Colonic mucosa (tissue), 4 donors: ENCODE measurements around the gene TMEM259. TPM values are rescaled to one million over a fixed set of nuclear protein-coding genes. Genes with fewer than 3 reads are reported as not detected.

Experiments
- DNase-seq: peaks from one replicate; pipeline ENCODE4 v3.0.0-alpha.2; 2020
- H3K27ac ChIP-seq: fragments of 200-600 bp; one replicate; pipeline ENCODE4 v1.8.0; 2021
- H3K27me3 ChIP-seq: fragments of 200-600 bp; one replicate; pipeline ENCODE4 v1.8.0; 2021
- H3K36me3 ChIP-seq: fragments of 200-600 bp; one replicate; pipeline ENCODE4 v1.8.0; 2021
- H3K4me1 ChIP-seq: fragments of 200-600 bp; one replicate; pipeline ENCODE4 v1.8.0; 2021; ENCODE audit warnings: mild to moderate bottlenecking
- H3K4me3 ChIP-seq: fragments of 200-600 bp; one replicate; pipeline ENCODE4 v1.8.0; 2021
- H3K9ac ChIP-seq, 2 donors: one replicate each; pipeline ENCODE4 v1.7.0; 2013; ENCODE audit warnings: control low read depth in 2 of 2, low read depth in 2 of 2, low read length in 2 of 2
- H3K9me3 ChIP-seq: fragments of 200-600 bp; one replicate; pipeline ENCODE4 v1.8.0; 2021
- CTCF ChIP-seq: fragments of 200-600 bp; IDR thresholded peaks from one replicate; pipeline ENCODE4 v1.8.0; 2022; ENCODE audit warnings: antibody characterized with exemption, mild to moderate bottlenecking
- intact Hi-C: fragments of 100-400 bp; cut with DNase I; formaldehyde crosslinking; loops from one replicate; pipeline ENCODE4 v1.14.1; 2022
- total RNA-seq, 2 donors: library from RNA; stranded (reverse); fragmentation: NEBNext Ultra II Directional in 1 of 2; extraction: Animal tissue kit (Norgen Biotek cat#: 25700) in 1 of 2; gene quantifications; one replicate each; pipeline ENCODE4 v1.2.1, GENCODE V29; 2021
- donor health status: healthy.
- donor health status: DM: no; HTN: no; CAD: no.
- donor health status: DM: no; HTN: no; CAD: no.

Gene TMEM259
- total RNA-seq, result 100 to 1,000 TPM; 170 to 235 TPM

- H3K9ac ChIP-seq, result peak within 1 kb of the TSS; percentile 95 to 96
- intact Hi-C loops, result no loop called here
Measured at GRCh38 chr19:1020868-1021425, at the start of gene TMEM259. TMEM259 (minus strand) TSS chr19:1021123; CDS start chr19:1020996, 127 bp downstream.

GRCh38 chr19:1070576-1070930 lies 49.6 kb upstream of the TMEM259 start:
- Histone ChIP-seq H3K4me1 (peaks cover 27% of the 10 kb centered on the region), H3K9ac (no peak overlapping the region), H3K36me3 (no peaks in the 10 kb centered on the region), H3K9me3 (no peaks in the 10 kb centered on the region), H3K27ac (no peak overlapping the region), H3K27me3 (peaks cover 35% of the 10 kb centered on the region), H3K4me3 (no peak overlapping the region)
- DNase-seq, result no peak
- TF ChIP-seq CTCF, result no peak
- intact Hi-C loops, result no loop called here

More at GRCh38 chr19:1020868-1021425, at the start of gene TMEM259:
- no peak for TF ChIP-seq CTCF
- Histone ChIP-seq H3K4me3 (peak within 1 kb of the TSS; percentile 80), H3K36me3 (no peaks in the 10 kb centered on the region), H3K4me1 (peaks cover 39% of the 10 kb centered on the region), H3K27me3 (no peaks in the 10 kb centered on the region), H3K9me3 (no peaks in the 10 kb centered on the region), H3K27ac (peak within 1 kb of the TSS; percentile 90)
- peak; percentile 98 for DNase-seq

- H3K4me3 ChIP-seq, result peak overlapping the region; percentile 35
Measured at GRCh38 chr19:1069009-1069779, 48.3 kb upstream of the TMEM259 start.

GRCh38 chr19:1068009-1069001 lies 47.4 kb upstream of the TMEM259 start:
- intact Hi-C loops, result no loop called here
- peaks cover 35% of the 10 kb centered on the region for H3K27me3 ChIP-seq
- DNase-seq, result peak; percentile 56
- no peaks in the 10 kb centered on the region for H3K9me3 ChIP-seq
- peak overlapping the region; percentile 74 for H3K27ac ChIP-seq
- H3K36me3 ChIP-seq, result no peaks in the 10 kb centered on the region
- peaks cover 28% of the 10 kb centered on the region for H3K4me1 ChIP-seq
- TF ChIP-seq CTCF, result no peak
- H3K9ac ChIP-seq, result peak overlapping the region; percentile 58 to 60
- H3K4me3 ChIP-seq, result peak overlapping the region; percentile 35

More at GRCh38 chr19:1069009-1069779, 48.3 kb upstream of the TMEM259 start:
- intact Hi-C loops, result no loop called here
- no peaks in the 10 kb centered on the region for H3K36me3 ChIP-seq
- H3K27me3 ChIP-seq, result peaks cover 35% of the 10 kb centered on the region
- no peaks in the 10 kb centered on the region for H3K9me3 ChIP-seq
- DNase-seq, result peak; percentile 69
- TF ChIP-seq CTCF, result no peak
- H3K27ac ChIP-seq, result peak overlapping the region; percentile 74
- peak overlapping the region; percentile 20 to 58 for H3K9ac ChIP-seq
- H3K4me1 ChIP-seq, result peaks cover 28% of the 10 kb centered on the region

GRCh38 chr19:1067341-1067957 lies 46.5 kb upstream of the TMEM259 start:
- Histone ChIP-seq H3K27ac (peak overlapping the region; percentile 74), H3K9ac (peak overlapping the region; percentile 54 to 55), H3K4me3 (peak overlapping the region; percentile 35), H3K4me1 (peaks cover 28% of the 10 kb centered on the region), H3K36me3 (no peaks in the 10 kb centered on the region), H3K9me3 (no peaks in the 10 kb centered on the region), H3K27me3 (peaks cover 35% of the 10 kb centered on the region)
- no peak for DNase-seq
- intact Hi-C loops, result no loop called here
- TF ChIP-seq CTCF, result no peak
